ENCODE results near the gene PCDH9. TPM values are rescaled to one million over a fixed set of nuclear protein-coding genes. Genes with fewer than 3 reads are reported as not detected.

PCDH9 gene
- polyA plus RNA-seq, 3 donors, result 0.03 TPM; not detected in 1

DNA sequence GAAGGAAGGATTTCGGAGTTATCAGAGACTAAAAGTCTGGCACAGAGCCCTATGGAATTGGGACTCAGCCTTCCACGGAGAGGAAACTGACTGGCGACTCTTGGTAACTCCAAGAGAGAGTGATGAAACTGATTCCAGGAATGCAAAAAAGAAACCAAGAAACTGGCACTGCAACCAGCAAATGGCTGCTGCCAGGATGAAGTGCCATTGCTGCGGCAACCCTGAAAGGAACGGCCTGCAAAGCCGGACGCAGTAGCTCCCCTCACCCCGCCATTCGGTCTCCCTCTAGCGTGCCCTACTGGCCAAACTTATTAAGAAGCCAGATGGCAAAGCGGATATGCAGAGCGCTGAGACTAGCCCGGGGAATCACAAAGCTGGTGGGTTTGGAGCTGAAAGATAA lies 236.0 kb downstream of the PCDH9 start:
- Histone ChIP-seq H3K9ac (ENCODE audit: insufficient read depth, low read length, poor library complexity, severe bottlenecking) (no peak overlapping the region), H3K9me3 (replicated peaks in 1 of 2; ENCODE audit: control insufficient read depth in 1 of 2, insufficient read depth in 1 of 2, low read length in 2 of 2) (no peaks in the 10 kb centered on the region), H3K27me3 (ENCODE audit: control insufficient read depth in 2 of 2, insufficient read depth in 2 of 2, low read length in 2 of 2) (no peaks in the 10 kb centered on the region), H3K36me3 (replicated peaks in 1 of 2; ENCODE audit: control insufficient read depth in 1 of 2, insufficient read depth in 2 of 2, low read length in 2 of 2) (no peaks in the 10 kb centered on the region), H3K79me2 (ENCODE audit: insufficient read depth, low read length) (no peaks in the 10 kb centered on the region), H3K4me1 (ENCODE audit: control insufficient read depth in 1 of 2, insufficient read depth in 2 of 2, low read length in 2 of 2) (no peaks in the 10 kb centered on the region), H2AFZ (ENCODE audit: insufficient read depth, low read depth, low read length, poor library complexity, severe bottlenecking) (peak overlapping the region; percentile 34), H3K27ac (ENCODE audit: low read depth in 1 of 2, low read length in 2 of 2) (no peak overlapping the region), H3K4me2 (replicated peaks; ENCODE audit: extremely low read depth, low read length, poor library complexity, severe bottlenecking) (peak overlapping the region; percentile 4), H3K4me3 (replicated peaks in 1 of 3; ENCODE audit: low read depth in 2 of 3, low read length in 3 of 3) (peak overlapping the region in 1 of 3 experiments; percentile 26), H4K20me1 (ENCODE audit: insufficient read depth, low read length) (no peaks in the 10 kb centered on the region)
- intact Hi-C loops (cut with micrococcal nuclease), result no loop called here
- peak in 1 of 3 donors; percentile 4 for DNase-seq
- Mint-ChIP-seq H3K4me3 (peak overlapping the region; percentile 47 to 63), H3K27ac (no peak overlapping the region), H3K36me3 (no peaks in the 10 kb centered on the region), H3K4me1 (peaks cover 8% of the 10 kb centered on the region), H3K27me3 (ENCODE audit: low read depth in 3 of 3) (no peaks in the 10 kb centered on the region), H3K9me3 (peaks cover 0 to 7% (median 3%) of the 10 kb centered on the region in 7 donors)
- TF ChIP-seq, protein P1, sequence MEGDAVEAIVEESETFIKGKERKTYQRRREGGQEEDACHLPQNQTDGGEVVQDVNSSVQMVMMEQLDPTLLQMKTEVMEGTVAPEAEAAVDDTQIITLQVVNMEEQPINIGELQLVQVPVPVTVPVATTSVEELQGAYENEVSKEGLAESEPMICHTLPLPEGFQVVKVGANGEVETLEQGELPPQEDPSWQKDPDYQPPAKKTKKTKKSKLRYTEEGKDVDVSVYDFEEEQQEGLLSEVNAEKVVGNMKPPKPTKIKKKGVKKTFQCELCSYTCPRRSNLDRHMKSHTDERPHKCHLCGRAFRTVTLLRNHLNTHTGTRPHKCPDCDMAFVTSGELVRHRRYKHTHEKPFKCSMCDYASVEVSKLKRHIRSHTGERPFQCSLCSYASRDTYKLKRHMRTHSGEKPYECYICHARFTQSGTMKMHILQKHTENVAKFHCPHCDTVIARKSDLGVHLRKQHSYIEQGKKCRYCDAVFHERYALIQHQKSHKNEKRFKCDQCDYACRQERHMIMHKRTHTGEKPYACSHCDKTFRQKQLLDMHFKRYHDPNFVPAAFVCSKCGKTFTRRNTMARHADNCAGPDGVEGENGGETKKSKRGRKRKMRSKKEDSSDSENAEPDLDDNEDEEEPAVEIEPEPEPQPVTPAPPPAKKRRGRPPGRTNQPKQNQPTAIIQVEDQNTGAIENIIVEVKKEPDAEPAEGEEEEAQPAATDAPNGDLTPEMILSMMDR (IDR thresholded peaks at IDR 0.05), result no peak
- WGBS (ENCODE audit: insufficient coverage), result 57% methylated on average over 6 of the region's 13 CpGs

DNA sequence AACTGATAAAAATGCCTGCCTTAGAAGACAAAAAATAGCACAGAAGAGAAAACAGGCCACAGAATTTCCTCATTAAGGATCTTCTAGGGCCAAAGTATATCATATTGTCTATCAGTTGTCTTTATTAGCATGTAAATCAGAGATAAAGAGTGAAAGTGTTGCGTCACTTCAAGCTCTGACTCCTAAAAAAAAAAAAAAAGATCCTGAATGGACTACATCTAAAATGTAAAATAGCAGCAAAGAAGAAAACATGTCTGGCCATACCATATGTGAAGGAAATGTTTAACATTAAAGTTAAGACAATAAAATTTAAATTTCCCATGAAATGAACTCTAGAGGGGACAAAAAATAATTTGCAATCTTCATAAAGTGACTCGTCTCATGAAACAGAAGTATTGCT lies 237.4 kb downstream of the PCDH9 start:
- intact Hi-C loops (cut with micrococcal nuclease), result no loop called here
- Mint-ChIP-seq H3K4me1 (peaks cover 8% of the 10 kb centered on the region), H3K27me3 (ENCODE audit: low read depth in 3 of 3) (no peaks in the 10 kb centered on the region), H3K4me3 (no peak overlapping the region), H3K9me3 (peaks cover 0 to 8% (median 1%) of the 10 kb centered on the region in 7 donors), H3K36me3 (no peaks in the 10 kb centered on the region), H3K27ac (no peak overlapping the region)
- Histone ChIP-seq H3K9me3 (replicated peaks in 1 of 2; ENCODE audit: control insufficient read depth in 1 of 2, insufficient read depth in 1 of 2, low read length in 2 of 2) (no peaks in the 10 kb centered on the region), H3K27me3 (ENCODE audit: control insufficient read depth in 2 of 2, insufficient read depth in 2 of 2, low read length in 2 of 2) (no peaks in the 10 kb centered on the region), H3K4me3 (replicated peaks in 1 of 3; ENCODE audit: low read depth in 2 of 3, low read length in 3 of 3) (no peak overlapping the region), H3K27ac (ENCODE audit: low read depth in 1 of 2, low read length in 2 of 2) (no peak overlapping the region), H3K4me1 (ENCODE audit: control insufficient read depth in 1 of 2, insufficient read depth in 2 of 2, low read length in 2 of 2) (no peaks in the 10 kb centered on the region), H3K36me3 (replicated peaks in 1 of 2; ENCODE audit: control insufficient read depth in 1 of 2, insufficient read depth in 2 of 2, low read length in 2 of 2) (no peaks in the 10 kb centered on the region), H4K20me1 (ENCODE audit: insufficient read depth, low read length) (no peaks in the 10 kb centered on the region), H3K9ac (ENCODE audit: insufficient read depth, low read length, poor library complexity, severe bottlenecking) (no peak overlapping the region), H3K79me2 (ENCODE audit: insufficient read depth, low read length) (no peaks in the 10 kb centered on the region), H3K4me2 (replicated peaks; ENCODE audit: extremely low read depth, low read length, poor library complexity, severe bottlenecking) (no peak overlapping the region), H2AFZ (ENCODE audit: insufficient read depth, low read depth, low read length, poor library complexity, severe bottlenecking) (no peak overlapping the region)
- DNase-seq, result no peak
- no CpG with 5 or more reads among the region's 2 CpGs for WGBS (ENCODE audit: insufficient coverage)
- TF ChIP-seq, protein P1 (IDR thresholded peaks at IDR 0.05), result no peak
